Endometrial microvascular endothelial cells (primary cell): ENCODE data around the gene C11orf58. TPM values are rescaled to one million over a fixed set of nuclear protein-coding genes. Genes with fewer than 3 reads are reported as not detected.

Experiments used
- in situ Hi-C: cut with HindIII; loops from 2 replicates; pipeline ENCODE4 v1.10.0; 2017; ENCODE audit warnings: low sequenced_read_pairs, low pct_unique_long_range_greater_than_20kb; ENCODE audit errors: inconsistent ontology term
- total RNA-seq: library from RNA; depleted of rRNA; stranded (reverse); fragments of >200 nt; gene quantifications from one replicate; pipeline ENCODE4 v1.2.3, GENCODE V29; 2015; ENCODE audit errors: inconsistent ontology term

The C11orf58 gene
- total RNA-seq, 1 donor from 2014 or later, result 119 TPM

DNA sequence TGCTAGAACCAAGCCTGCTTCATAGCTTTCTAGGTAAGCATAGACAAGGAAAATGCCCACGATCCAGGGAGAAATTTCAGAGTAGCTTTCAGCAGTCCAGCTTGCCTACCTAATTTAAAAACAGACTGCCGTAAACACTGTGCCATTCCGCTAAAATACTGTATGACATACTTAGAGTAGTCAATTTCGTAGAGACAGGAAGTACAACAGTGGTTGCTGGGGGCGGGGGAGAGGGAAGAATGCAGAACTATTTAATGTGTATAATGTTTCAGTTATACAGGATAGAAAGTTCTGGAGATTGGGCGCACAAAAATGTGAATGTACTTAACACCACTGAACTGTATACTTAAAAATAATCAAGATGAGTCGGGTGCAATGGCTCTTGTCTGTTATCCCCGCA lies 56.7 kb downstream of the C11orf58 start:
- in situ Hi-C loops, result no loop called here

GRCh38 chr11:16796311-16796710 lies 57.9 kb downstream of the C11orf58 start:
- in situ Hi-C loops, result no loop called here

- in situ Hi-C loops, result no loop called here
Observed at GRCh38 chr11:16797776-16798175, 59.3 kb downstream of the C11orf58 start.

- in situ Hi-C loops, result no loop called here
Observed at GRCh38 chr11:16799221-16799620, 60.8 kb downstream of the C11orf58 start.

DNA sequence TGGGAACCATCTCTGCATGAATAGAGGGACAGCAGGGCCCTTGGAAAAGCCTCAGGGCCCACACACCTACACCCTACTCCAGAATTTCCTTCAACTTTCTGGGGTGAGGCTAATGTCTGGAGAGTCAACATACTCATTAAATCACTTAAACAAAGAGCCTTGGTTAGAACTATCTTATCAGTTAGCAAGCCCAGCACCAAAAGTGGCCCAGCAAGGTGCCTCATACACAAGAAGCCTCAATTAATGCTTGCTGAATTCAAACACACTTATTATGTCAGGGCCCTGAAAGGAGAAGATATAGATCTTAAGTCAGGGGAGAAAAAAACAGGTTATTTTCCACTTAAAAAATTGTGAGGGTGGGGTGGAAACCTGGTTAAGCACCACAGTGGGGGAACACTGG lies 61.4 kb downstream of the C11orf58 start:
- in situ Hi-C loops, result no loop called here

DNA sequence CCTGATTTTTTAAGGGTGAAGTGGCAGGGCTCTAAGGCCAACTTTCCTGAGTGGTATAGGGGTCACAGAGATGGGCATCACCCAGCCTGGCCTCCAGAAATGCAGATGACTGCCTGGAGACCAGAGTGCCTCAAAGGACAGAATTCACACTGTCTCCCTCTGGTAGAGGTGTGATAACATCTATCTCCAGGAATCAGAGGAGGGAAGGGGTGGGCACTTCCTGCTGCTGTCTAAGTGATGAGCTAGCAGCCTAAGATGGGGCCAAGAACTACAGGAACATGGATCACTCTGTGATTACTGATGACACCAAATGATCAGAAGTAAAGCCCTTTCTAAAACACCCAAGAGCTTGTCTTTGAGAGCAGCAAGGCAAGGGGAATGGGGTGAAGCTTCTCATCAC lies 61.9 kb downstream of the C11orf58 start:
- in situ Hi-C loops, result no loop called here

- in situ Hi-C loops, result no loop called here
Observed at GRCh38 chr11:16801288-16801980, 63.0 kb downstream of the C11orf58 start.

- in situ Hi-C loops, result no loop called here
Observed at GRCh38 chr11:16804104-16804947, 65.9 kb downstream of the C11orf58 start.

- in situ Hi-C loops, result no loop called here
Observed at GRCh38 chr11:16805938-16806337, 67.5 kb downstream of the C11orf58 start.

- in situ Hi-C loops, result no loop called here
Observed at GRCh38 chr11:16806791-16807190, 68.3 kb downstream of the C11orf58 start.

- in situ Hi-C loops, result no loop called here
Observed at GRCh38 chr11:16807306-16807705, 68.9 kb downstream of the C11orf58 start.
